Fibroblast of lung (primary cell): ENCODE results near the gene PSMD2.

Experiments
- CTCF ChIP-seq, 2 donors: IDR thresholded peaks in 1 of 2; conservative IDR thresholded peaks in 1 of 2; 1 replicate in 1 of 2; 2 replicates in 1 of 2; pipeline ENCODE4 v1.5.1; 2011 to 2012; ENCODE audit warnings: low read length in 2 of 2, control low read depth in 1 of 2, inconsistent platforms in 1 of 2, low read depth in 1 of 2, mild to moderate bottlenecking in 1 of 2
- EZH2 ChIP-seq: IDR thresholded peaks from 2 replicates; pipeline ENCODE4 v1.5.1; 2012; ENCODE audit warnings: low read length, control low read depth, mild to moderate bottlenecking; ENCODE audit errors: missing control alignments

GRCh38 chr3:184317201-184317600 lies 18.2 kb downstream of the PSMD2 start:
- TF ChIP-seq CTCF (conservative IDR thresholded peaks at IDR 0.05 in 1 of 2, IDR thresholded peaks at IDR 0.05 in 1 of 2; ENCODE audit: low read depth in 1 of 2, low read length in 2 of 2): no peak
- no peak for TF ChIP-seq EZH2
